HG02642 (cell line): Measurements from ENCODE around the gene SIRPB1.
"Not testable (repeated sequence)": the region's sequence is repeated elsewhere in the genome, so short reads cannot be mapped to it uniquely, and the experiment has no call there.

Experiments used
- ATAC-seq: cut with Tn5 transposase; IDR thresholded peaks from one replicate; pipeline ENCODE4 v1.9.1; 2021; ENCODE audit warnings: mild to moderate bottlenecking; ENCODE audit not compliant: unreplicated experiment, poor library complexity

The SIRPB1 gene

DNA sequence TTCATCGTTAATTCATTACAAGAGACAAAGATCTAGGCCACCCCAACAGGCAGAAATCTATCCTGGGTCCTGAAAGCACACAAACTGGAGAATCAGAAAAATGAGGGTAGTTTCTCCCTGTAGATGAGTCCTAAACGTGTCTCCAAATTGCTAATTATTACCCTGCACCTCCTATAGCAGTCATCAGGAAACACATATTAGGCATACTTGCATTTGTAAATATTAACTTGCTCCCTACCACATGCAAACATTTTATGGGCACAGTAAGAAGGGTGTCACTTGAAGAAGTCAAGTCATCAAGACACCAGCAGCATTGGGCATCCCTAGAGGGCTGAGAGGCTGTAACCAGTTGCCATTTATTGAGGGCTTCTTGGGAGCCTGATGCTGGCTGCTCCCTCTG, 17.9 kb upstream of the SIRPB1 start:
- ATAC-seq, result no peak

- ATAC-seq, result no peak
These were observed 17.4 kb upstream of the SIRPB1 start for GRCh38 chr20:1637226-1637625.

- ATAC-seq, result no peak
These were observed 16.8 kb upstream of the SIRPB1 start for GRCh38 chr20:1636621-1637020.

DNA sequence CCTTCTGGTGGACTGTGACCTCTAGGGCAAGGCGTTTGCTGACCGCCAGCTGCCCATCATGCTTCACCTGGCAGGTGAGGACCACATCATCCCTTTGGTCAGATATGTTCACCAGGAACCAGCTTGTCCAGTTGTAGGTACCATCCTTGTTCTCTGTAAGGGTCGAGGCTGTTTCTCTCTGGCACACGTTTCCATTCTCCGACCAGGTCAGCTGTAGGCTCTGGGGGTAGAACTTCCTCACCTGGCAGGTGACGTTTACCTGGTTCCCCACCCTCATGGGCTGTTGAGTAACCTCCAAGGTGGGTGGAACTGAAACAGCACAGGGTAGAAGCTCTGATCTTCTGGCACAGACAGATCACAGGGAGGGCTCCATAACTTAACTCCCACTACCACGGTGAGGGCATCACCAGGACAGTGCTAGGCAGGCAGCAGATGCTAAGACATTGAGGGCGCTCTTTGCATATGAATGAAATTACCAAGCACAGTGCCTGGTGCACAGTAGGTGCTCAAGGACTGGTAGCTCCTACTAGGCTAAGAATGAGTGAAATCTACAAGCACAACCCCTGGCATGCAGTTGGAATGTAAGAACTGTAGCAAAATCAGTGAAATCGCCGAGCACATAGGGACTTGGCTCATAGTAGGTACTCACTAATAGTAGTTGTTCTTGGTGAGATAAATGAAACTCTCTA, 15.6 kb upstream of the SIRPB1 start:
- ATAC-seq, result no peak

GRCh38 chr20:1633535-1633934, 13.7 kb upstream of the SIRPB1 start:
- no peak for ATAC-seq

- ATAC-seq, result no peak
These were observed 12.4 kb upstream of the SIRPB1 start for GRCh38 chr20:1632178-1632577.

GRCh38 chr20:1631309-1632151, 11.7 kb upstream of the SIRPB1 start:
- no peak for ATAC-seq

GRCh38 chr20:1630186-1630585, 10.4 kb upstream of the SIRPB1 start:
- ATAC-seq, result no peak

GRCh38 chr20:1629321-1629720, 9.5 kb upstream of the SIRPB1 start:
- ATAC-seq, result no peak

GRCh38 chr20:1628621-1629020, 8.8 kb upstream of the SIRPB1 start:
- no peak for ATAC-seq

DNA sequence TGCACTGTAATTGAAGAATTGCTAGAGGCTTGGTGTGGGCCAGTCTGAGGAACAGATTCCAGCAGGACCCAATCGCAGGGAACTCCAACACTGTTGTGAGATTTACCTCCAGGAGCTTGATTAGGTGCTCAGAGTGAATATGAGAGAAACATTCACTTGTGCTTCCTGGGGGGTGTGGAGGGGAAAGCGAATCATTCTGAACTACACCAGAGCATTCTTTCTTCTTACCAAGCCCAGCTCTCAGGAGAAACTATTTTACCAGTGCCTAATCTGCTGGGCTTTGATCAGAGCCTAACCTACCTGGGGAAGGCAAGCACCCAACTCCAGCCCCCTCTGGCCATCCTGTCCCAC, 7.4 kb upstream of the SIRPB1 start:
- no peak for ATAC-seq

GRCh38 chr20:1626528-1627199, 6.9 kb upstream of the SIRPB1 start:
- ATAC-seq, result no peak

DNA sequence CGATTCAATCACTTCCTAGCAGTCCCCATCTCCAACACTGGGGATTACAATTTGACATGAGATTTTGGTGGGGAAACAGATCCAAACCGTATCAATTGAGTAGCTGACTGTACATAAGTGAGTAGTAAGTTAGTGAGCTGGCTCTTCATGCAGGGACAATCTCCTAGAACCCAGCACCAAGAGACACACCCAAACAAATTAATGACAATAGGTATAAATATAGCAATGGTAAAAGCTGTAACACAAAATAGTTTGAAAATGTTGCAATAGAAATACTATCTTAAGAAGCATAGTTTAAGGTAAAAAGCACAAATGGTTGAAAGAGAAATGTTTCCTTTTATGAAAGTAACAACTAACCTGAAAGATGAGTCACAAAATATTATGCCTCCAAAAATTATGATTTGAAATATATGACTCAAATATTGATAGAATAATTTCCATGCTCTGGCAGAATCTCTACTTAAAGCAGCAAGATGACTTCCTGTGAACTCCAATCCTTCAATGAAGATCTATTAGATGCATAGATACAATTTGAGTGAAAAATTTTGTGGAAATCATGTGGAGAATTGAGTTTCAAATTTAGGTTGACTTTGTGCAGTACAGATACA, 5.4 kb upstream of the SIRPB1 start:
- no peak for ATAC-seq

GRCh38 chr20:1623501-1624205, 3.8 kb upstream of the SIRPB1 start:
- ATAC-seq, result no peak

DNA sequence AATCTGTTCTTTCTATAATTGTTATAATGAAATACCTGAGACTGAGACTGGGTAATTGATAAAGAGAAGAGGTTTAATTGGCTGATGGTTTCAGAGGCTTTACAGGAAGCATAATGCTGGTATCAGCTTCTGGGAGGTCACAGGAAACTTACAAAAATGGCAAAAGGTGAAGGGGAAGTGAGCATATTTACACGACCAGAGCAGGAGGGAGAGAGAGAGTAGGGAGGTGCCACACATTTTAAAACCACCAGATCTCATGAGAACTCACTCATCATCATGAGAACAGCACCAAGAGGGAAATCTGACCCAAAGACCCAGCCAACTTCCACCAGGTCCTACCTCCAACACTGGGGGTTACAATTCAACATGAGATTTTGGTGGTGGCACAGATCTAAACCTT, 2.6 kb upstream of the SIRPB1 start:
- no peak for ATAC-seq

DNA sequence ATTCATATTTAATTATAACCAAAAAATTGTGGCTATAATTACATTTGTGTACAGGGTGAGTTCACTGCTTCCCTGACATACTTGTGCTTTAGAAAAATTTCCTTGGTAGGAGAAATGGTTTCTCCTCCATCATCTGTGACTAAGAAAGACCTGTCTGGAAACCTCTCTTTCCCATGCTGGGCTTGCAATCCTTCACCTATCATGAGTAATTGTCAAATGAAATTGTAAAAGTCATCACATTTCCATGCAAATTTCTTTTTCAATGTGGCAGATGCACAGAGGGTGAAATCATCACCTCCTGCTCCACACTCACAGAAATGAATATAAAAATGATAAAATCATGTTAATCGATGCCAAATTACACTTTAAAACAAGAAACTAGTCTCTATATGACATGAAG, 1.5 kb upstream of the SIRPB1 start:
- no peak for ATAC-seq

DNA sequence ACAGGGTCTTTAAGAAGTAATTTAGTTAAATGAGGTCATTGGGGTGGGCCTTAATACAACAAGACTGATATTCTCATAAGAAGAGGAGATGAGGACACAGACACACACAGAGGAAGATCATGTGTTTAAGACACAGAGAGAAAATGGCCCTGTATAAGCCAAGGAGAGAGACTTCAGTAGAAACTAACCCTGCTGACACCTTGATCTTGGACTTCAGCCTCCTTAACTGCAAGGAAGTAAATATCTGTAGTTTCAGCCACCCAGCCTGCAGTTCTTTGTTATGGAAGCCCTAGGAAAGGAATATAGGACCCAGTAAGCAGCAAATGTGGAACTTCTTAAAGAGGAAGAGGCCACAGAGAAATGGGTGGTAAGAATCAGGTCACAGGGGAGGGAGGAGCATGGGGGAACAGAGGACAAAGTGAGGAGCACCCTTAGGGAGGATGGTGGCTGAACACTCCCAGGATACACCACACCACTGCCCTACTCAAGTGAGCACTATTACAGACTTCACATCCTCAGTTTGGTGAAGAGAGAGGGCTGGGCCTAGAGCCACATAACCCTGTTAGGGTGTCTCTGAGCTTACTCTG, 762 bp downstream of the SIRPB1 start:
- ATAC-seq, result no peak

- no peak for ATAC-seq
These were observed 1.3 kb downstream of the SIRPB1 start for GRCh38 chr20:1618479-1618878.

DNA sequence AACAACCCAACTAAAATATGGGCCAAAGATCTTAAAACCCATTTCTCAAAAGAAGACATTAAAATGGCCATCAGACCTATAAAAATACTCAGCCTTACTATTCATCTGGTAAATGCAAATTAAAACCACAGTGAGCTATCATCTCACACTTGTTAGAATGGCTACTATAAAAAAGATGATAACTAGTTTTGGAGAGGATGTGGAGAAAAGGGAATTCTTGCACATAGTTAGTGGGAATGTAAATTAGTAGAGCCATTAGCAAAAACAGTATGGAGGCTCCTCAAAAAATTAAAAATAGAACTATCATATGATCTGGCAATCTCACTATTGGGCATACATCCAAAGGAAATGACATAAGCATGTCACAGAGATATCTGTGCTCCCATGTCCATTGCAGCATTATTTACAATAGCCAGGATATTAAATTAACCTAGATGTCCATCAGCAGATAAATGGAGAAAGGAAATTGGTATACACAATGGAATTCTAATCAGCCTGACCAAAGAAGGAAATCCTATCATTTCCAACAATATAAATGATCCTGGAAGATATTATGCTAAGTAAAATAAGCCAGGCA, 2.9 kb downstream of the SIRPB1 start:
- ATAC-seq, result no peak

DNA sequence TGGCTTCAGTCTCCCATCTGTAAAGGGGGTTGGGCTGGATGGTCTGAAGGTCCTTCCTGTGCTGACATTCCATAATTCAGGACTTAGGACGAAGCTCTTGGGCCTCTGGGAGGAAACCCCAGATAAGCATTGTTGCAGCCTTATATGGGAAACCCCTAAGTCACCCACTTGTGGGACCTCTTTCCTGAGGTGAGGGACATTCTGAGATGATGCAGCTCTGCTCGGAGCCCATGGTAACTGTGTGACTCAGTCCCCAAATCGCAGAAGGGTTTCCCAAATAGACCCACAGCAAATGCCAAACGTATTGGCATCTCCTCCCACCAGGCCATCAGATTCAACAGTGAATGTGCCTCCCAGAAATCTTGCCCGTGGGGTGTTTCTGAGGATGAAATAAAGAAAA, 9.4 kb downstream of the SIRPB1 start:
- not testable (repeated sequence) for ATAC-seq
